GM12864 (cell line): Measurements from ENCODE around the gene STXBP2.
A peak's percentile ranks its signal among the peaks of the same experiment; 100 is the strongest.

Experiments used
- DNase-seq: peaks from one replicate; pipeline ENCODE4 v3.0.0-alpha.2; 2011; ENCODE audit warnings: low read depth
- H3K4me3 ChIP-seq: 2 replicates; pipeline ENCODE4 v1.5.1; 2011; ENCODE audit warnings: mild to moderate bottlenecking, low read depth, low read length, control low read depth
- CTCF ChIP-seq: IDR thresholded peaks from 2 replicates; pipeline ENCODE4 v1.5.1; 2011; ENCODE audit warnings: low read depth, mild to moderate bottlenecking, moderate library complexity, low read length, control low read depth, inconsistent platforms; ENCODE audit errors: missing control alignments

Gene STXBP2

GRCh38 chr19:7628589-7629311 lies 8.2 kb upstream of the STXBP2 start:
- DNase-seq: no peak
- no peak for TF ChIP-seq CTCF
- H3K4me3 ChIP-seq: peak overlapping the region; percentile 89

GRCh38 chr19:7629347-7630054 lies 7.4 kb upstream of the STXBP2 start, which contains the start of the genes PET100 and XAB2:
TSS of gene PET100 (plus strand) at chr19:7629793. CDS start at chr19:7629834, 41 bp downstream.
TSS of gene XAB2 (minus strand) at chr19:7629545. CDS start at chr19:7629527, 18 bp downstream.
- TF ChIP-seq CTCF: no peak
- DNase-seq: peak; percentile 98
- peak within 1 kb of the TSS; percentile 89 for H3K4me3 ChIP-seq

GRCh38 chr19:7631577-7631976 lies 5.3 kb upstream of the STXBP2 start:
- H3K4me3 ChIP-seq: no peak overlapping the region
- TF ChIP-seq CTCF: no peak
- no peak for DNase-seq

GRCh38 chr19:7632340-7633203 lies 4.3 kb upstream of the STXBP2 start:
- no peak for DNase-seq
- TF ChIP-seq CTCF: no peak
- no peak overlapping the region for H3K4me3 ChIP-seq

- TF ChIP-seq CTCF: no peak
- H3K4me3 ChIP-seq: no peak within 1 kb of the TSS
- DNase-seq: no peak
These were observed 3.2 kb upstream of the STXBP2 start, which contains the start of gene PCP2 for GRCh38 chr19:7633698-7634097. TSS of gene PCP2 (minus strand) at chr19:7633719. CDS start at chr19:7633457, 262 bp downstream.

- no peak overlapping the region for H3K4me3 ChIP-seq
- DNase-seq: no peak
- no peak for TF ChIP-seq CTCF
These were observed 1.2 kb upstream of the STXBP2 start for GRCh38 chr19:7635670-7636069.
